HL-60 (cell line): ENCODE results near the gene SLC18A2.

ENCODE experiments used
- DNase-seq, 2 experiments: peaks; one replicate each; pipeline ENCODE4 v3.0.0-alpha.2; 2010 to 2020; ENCODE audit warnings: low read depth in 1 of 2, low spot score in 1 of 2
- H3K27ac ChIP-seq: fragments of 250-450 bp; sonication (Bioruptor Pico); replicated peaks from 2 replicates; pipeline ENCODE4 v1.5.1; 2020; ENCODE audit warnings: mild to moderate bottlenecking, moderate library complexity
- H3K27me3 ChIP-seq: fragments of 250-450 bp; sonication (Bioruptor Pico); 2 replicates; pipeline ENCODE4 v1.5.1; 2021; ENCODE audit warnings: mild to moderate bottlenecking, moderate library complexity; ENCODE audit not compliant: insufficient read depth, poor library complexity, severe bottlenecking
- H3K4me3 ChIP-seq: replicated peaks from 2 replicates; pipeline ENCODE4 v1.5.1; 2011; ENCODE audit warnings: mild to moderate bottlenecking, control low read depth, low read length; ENCODE audit not compliant: insufficient read depth
- GABPA ChIP-seq: IDR thresholded peaks from 2 replicates; pipeline ENCODE4 v1.6.1; 2012; ENCODE audit warnings: low read depth
- POLR2AphosphoS5 ChIP-seq: IDR thresholded peaks from 2 replicates; pipeline ENCODE4 v1.6.1; 2012; ENCODE audit warnings: low read depth
- REST ChIP-seq: IDR thresholded peaks from 2 replicates; pipeline ENCODE4 v1.6.1; 2012; ENCODE audit warnings: low read depth; ENCODE audit not compliant: insufficient replicate concordance
- SPI1 ChIP-seq: IDR thresholded peaks from 2 replicates; pipeline ENCODE4 v1.6.1; 2012; ENCODE audit warnings: low read depth, mild to moderate bottlenecking, borderline replicate concordance
- TF ChIP-seq, protein P1 (sequence below): IDR thresholded peaks from one replicate; pipeline ENCODE4 v1.5.1; 2011; ENCODE audit warnings: low read length, control low read depth, inconsistent platforms; ENCODE audit not compliant: insufficient read depth

SLC18A2 gene

DNA sequence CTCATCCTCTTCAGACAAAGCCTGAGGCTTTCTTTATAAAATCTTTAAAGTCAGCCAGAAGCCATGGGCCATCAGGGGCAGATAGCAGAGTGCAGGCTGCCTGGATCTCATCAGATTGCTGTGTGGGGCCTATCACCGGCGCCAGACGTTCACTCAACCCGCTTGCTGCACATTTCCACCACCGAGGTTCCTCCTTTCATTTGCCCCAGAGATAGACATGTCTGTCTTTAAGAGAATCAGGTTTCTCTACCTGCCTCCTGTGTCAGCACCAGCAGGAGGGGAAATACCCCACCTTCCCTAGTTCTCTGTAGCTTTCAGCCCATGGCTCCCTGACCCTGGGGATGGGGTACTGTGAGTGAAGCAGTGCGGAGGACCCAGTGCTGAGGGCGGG, 22.0 kb downstream of the SLC18A2 start:
- no peak for DNase-seq
- Histone ChIP-seq H3K27ac (no peak overlapping the region), H3K4me3 (no peak overlapping the region), H3K27me3 (no peaks in the 10 kb centered on the region)
- no peak for TF ChIP-seq GABPA
- TF ChIP-seq REST = no peak
- no peak for TF ChIP-seq POLR2AphosphoS5
- TF ChIP-seq SPI1 = no peak
- TF ChIP-seq, protein P1, sequence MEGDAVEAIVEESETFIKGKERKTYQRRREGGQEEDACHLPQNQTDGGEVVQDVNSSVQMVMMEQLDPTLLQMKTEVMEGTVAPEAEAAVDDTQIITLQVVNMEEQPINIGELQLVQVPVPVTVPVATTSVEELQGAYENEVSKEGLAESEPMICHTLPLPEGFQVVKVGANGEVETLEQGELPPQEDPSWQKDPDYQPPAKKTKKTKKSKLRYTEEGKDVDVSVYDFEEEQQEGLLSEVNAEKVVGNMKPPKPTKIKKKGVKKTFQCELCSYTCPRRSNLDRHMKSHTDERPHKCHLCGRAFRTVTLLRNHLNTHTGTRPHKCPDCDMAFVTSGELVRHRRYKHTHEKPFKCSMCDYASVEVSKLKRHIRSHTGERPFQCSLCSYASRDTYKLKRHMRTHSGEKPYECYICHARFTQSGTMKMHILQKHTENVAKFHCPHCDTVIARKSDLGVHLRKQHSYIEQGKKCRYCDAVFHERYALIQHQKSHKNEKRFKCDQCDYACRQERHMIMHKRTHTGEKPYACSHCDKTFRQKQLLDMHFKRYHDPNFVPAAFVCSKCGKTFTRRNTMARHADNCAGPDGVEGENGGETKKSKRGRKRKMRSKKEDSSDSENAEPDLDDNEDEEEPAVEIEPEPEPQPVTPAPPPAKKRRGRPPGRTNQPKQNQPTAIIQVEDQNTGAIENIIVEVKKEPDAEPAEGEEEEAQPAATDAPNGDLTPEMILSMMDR = no peak

- Histone ChIP-seq H3K4me3 (no peak overlapping the region), H3K27ac (no peak overlapping the region), H3K27me3 (no peaks in the 10 kb centered on the region)
- no peak for DNase-seq
- TF ChIP-seq POLR2AphosphoS5 (no peak), REST (no peak), GABPA (no peak), SPI1 (no peak)
- TF ChIP-seq, protein P1 = no peak
Observed at GRCh38 chr10:117264782-117265181, 23.9 kb downstream of the SLC18A2 start.

DNA sequence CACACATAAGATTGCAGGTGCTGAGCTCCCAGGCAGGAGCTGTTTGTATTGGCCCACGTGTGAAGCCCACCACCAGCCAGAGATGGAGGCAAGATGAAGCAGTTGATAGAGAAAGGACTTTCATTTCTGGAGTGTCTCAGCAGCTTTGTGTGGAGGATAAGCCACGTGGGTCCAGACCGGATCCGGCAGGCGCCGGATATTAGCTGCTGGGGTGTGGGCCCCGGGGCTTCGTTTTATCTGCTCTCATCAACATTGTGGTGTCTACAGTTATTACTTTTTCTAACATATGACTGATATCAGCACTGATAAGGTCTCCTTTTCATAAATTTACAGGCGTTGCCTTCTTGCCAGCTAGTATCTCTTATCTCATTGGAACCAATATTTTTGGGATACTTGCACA, 25.5 kb downstream of the SLC18A2 start:
- H3K27ac ChIP-seq = no peak overlapping the region
- no peaks in the 10 kb centered on the region for H3K27me3 ChIP-seq
- H3K4me3 ChIP-seq = no peak overlapping the region
- no peak for DNase-seq
- TF ChIP-seq POLR2AphosphoS5 (no peak), REST (no peak), SPI1 (no peak), GABPA (no peak)
- TF ChIP-seq, protein P1 = no peak
